Kidney (tissue), 14 donors: Measurements from ENCODE around the gene TIAL1. TPM values are rescaled to one million over a fixed set of nuclear protein-coding genes. Genes with fewer than 3 reads are reported as not detected.
"Not testable (repeated sequence)": the region's sequence is repeated elsewhere in the genome, so short reads cannot be mapped to it uniquely, and the experiment has no call there.

Experiments
- DNase-seq, 5 donors: peaks; one replicate each; pipeline ENCODE4 v3.0.0-alpha.2; 2013 to 2020
- FAIRE-seq: peaks from 2 replicates; lab custom pipeline; 2012; peaks lifted over from hg19 to GRCh38; lab: Jason Lieb, UNC
- H3K27ac ChIP-seq, 2 donors: one replicate each; pipeline ENCODE4 v1.7.0; 2013; ENCODE audit warnings: low read depth in 2 of 2, low read length in 2 of 2, inconsistent platforms in 1 of 2
- H3K27me3 ChIP-seq: one replicate; pipeline ENCODE4 v1.7.1; 2013; ENCODE audit warnings: low read length, inconsistent platforms; ENCODE audit not compliant: control insufficient read depth, insufficient read depth
- H3K36me3 ChIP-seq, 3 donors: one replicate each; pipeline versions ENCODE4 v1.7.0 to v1.7.1; 2013; ENCODE audit warnings: low read length in 3 of 3, control low read depth in 1 of 3, inconsistent platforms in 1 of 3; ENCODE audit not compliant: insufficient read depth in 3 of 3, control insufficient read depth in 2 of 3
- H3K4me1 ChIP-seq, 3 donors: one replicate each; pipeline versions ENCODE4 v1.7.0 to v1.7.1; 2013; ENCODE audit warnings: low read length in 3 of 3, inconsistent platforms in 1 of 3, low read depth in 1 of 3; ENCODE audit not compliant: control insufficient read depth in 2 of 3, insufficient read depth in 2 of 3
- H3K4me3 ChIP-seq, 3 donors: one replicate each; pipeline versions ENCODE4 v1.7.0 to v1.8.1; 2013; ENCODE audit warnings: low read length in 3 of 3, control low read depth in 1 of 3, inconsistent platforms in 1 of 3
- H3K9ac ChIP-seq, 3 donors: one replicate each; pipeline versions ENCODE4 v1.7.0 to v1.7.1; 2013; ENCODE audit warnings: low read length in 3 of 3, control low read depth in 1 of 3, inconsistent platforms in 1 of 3
- H3K9me3 ChIP-seq, 3 donors: one replicate each; pipeline versions ENCODE4 v1.7.0 to v1.7.1; 2013; ENCODE audit warnings: low read length in 3 of 3, control low read depth in 1 of 3, inconsistent platforms in 1 of 3; ENCODE audit not compliant: control insufficient read depth in 2 of 3, insufficient read depth in 1 of 3
- intact Hi-C: fragments of 100-400 bp; cut with DNase I; formaldehyde crosslinking; loops from one replicate; pipeline ENCODE4 v1.11.1; 2022
- polyA plus RNA-seq: library from polyadenylated mRNA; stranded (reverse); fragments of 350-450 nt; fragmentation: Illumina TruSeq; extraction: RNeasy Lipid Tissue Mini Kit (QIAGEN cat#74804); gene quantifications from one replicate; pipeline ENCODE4 v1.2.3, GENCODE V29; 2014; ENCODE audit warnings: low read depth, low replicate concordance; ENCODE audit not compliant: insufficient read depth
- total RNA-seq: library from RNA; stranded (reverse); fragmentation: NEBNext Ultra II Directional; extraction: Animal tissue kit (Norgen Biotek cat#: 25700); gene quantifications from one replicate; pipeline ENCODE4 v1.2.1, GENCODE V29; 2021
- TF ChIP-seq, protein P1 (sequence below): IDR thresholded peaks from 3 replicates; pipeline ENCODE4 v1.5.1; 2012; ENCODE audit warnings: mild to moderate bottlenecking, moderate library complexity, borderline replicate concordance; ENCODE audit not compliant: insufficient read depth; ENCODE audit errors: extremely low read depth
- donor health status: control.
- donor health status: control.
- donor health status: control.
- donor health status: control.
- donor health status: control.
- donor health status: DM: yes; HTN: yes; CAD: no.
- donor health status: Normal renal cell carcinoma (clear cell type).

Gene TIAL1
- total and polyA plus RNA-seq, 2 donors from 2014 or later = 46.7 to 88.8 TPM

DNA sequence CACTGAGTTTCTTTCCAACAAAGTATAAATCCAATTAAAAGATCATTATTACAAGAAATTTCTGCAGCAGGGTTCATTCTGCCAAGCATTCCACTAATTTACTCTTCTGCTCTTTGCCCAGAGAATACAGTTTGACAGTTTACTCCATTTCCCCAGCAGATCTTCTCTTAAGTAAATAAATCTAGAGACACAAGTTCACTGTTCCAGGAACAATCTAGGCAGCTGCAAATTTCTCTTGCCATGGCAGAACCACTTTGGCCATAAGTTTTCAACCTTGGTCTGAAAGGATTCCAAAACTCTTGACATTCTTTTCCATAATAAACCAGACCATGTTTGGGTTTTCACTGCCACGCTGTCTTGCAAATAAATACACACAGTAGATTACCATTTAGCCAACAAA is 65.7 kb downstream of the TIAL1 start:
- Histone ChIP-seq H3K27ac (no peak overlapping the region), H3K4me3 (no peak overlapping the region), H3K36me3 (no peaks in the 10 kb centered on the region), H3K9ac (no peak overlapping the region), H3K27me3 (no peaks in the 10 kb centered on the region), H3K4me1 (no peaks in the 10 kb centered on the region), H3K9me3 (no peaks in the 10 kb centered on the region)
- no peak for FAIRE-seq
- intact Hi-C loops = no loop called here
- TF ChIP-seq, protein P1, sequence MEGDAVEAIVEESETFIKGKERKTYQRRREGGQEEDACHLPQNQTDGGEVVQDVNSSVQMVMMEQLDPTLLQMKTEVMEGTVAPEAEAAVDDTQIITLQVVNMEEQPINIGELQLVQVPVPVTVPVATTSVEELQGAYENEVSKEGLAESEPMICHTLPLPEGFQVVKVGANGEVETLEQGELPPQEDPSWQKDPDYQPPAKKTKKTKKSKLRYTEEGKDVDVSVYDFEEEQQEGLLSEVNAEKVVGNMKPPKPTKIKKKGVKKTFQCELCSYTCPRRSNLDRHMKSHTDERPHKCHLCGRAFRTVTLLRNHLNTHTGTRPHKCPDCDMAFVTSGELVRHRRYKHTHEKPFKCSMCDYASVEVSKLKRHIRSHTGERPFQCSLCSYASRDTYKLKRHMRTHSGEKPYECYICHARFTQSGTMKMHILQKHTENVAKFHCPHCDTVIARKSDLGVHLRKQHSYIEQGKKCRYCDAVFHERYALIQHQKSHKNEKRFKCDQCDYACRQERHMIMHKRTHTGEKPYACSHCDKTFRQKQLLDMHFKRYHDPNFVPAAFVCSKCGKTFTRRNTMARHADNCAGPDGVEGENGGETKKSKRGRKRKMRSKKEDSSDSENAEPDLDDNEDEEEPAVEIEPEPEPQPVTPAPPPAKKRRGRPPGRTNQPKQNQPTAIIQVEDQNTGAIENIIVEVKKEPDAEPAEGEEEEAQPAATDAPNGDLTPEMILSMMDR = no peak
- DNase-seq = no peak

DNA sequence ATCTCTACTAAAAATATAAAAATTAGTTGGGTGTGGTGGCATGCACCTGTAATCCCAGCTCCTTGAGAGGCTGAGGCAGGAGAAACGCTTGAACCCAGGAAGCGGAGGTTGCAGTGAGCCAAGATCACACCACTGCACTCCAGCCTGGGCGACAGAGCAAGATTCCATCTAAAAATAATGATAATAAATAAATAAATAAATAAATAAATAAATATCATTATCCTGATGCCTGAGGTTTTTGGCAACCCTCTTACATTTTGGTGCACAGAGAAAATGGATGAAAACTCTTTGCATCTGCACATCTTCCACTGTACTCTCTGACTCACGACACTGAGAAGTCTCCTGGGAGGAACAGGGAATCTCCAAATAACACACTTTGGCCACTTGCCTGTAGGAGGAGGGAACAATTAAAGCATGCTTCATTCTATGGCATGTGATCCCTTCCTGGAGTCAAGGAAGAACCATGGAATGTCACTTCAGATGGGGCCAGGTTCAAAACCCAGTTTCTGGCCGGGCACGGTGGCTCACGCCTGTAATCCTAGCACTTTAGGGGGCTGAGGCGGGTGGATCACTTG is 68.0 kb downstream of the TIAL1 start:
- not testable (repeated sequence) for H3K4me1 ChIP-seq, DNase-seq, H3K36me3 ChIP-seq

DNA sequence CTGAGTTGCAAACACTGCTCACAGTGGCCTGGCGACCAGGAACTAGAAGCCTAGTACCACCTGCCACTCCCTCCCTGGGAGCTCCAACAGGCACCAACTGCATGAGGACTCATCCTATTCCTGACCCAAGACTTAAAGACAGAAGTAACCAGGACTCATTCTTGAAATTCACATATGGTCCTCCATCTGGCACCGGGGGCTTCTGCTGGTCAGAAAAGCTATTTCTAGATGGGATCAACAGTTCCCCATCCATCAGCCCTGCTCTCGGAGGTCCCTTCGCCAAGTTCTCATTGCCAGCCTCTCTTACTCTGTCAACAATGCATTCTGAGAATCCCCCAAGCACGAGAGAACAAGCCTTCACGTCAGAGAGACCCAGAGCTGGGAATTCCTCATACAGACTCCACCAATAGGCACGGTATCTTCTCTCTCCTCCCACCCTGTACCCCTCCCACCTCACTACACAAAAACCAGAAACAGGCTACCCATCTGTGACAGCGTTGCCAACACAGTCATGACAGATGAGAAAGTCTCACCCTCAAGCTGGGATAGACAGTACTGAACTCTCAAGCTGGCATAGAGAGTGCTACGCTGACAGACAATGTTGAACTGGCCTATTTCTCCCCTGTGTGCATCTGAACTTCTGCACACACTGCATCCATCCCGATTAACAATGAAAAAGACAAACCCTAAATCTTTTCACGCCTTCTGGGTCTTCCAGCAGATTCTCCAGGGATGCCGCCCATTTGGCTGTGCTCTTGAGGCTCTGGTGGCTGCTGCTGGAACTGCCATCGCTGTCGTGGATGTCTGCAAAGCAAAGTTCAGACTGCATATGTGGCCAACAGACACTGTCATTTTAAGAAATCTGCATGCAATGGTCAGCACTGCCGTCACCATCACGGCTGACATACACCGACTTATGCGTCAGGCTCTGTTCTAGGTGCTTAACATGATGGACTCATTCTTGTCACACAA is 69.9 kb downstream of the TIAL1 start:
- FAIRE-seq (no peak), DNase-seq (no peak)
- Histone ChIP-seq H3K27me3 (no peaks in the 10 kb centered on the region), H3K4me3 (no peak overlapping the region), H3K4me1 (no peaks in the 10 kb centered on the region), H3K9me3 (no peaks in the 10 kb centered on the region), H3K9ac (no peak overlapping the region), H3K36me3 (no peaks in the 10 kb centered on the region), H3K27ac (no peak overlapping the region)
- TF ChIP-seq, protein P1 = no peak
- intact Hi-C loops = no loop called here

More for the DNA sequence above, 68.0 kb downstream of the TIAL1 start:
- H3K9ac ChIP-seq, H3K4me3 ChIP-seq, H3K27ac ChIP-seq, H3K9me3 ChIP-seq, FAIRE-seq, H3K27me3 ChIP-seq, intact Hi-C loops: not testable (repeated sequence)

DNA sequence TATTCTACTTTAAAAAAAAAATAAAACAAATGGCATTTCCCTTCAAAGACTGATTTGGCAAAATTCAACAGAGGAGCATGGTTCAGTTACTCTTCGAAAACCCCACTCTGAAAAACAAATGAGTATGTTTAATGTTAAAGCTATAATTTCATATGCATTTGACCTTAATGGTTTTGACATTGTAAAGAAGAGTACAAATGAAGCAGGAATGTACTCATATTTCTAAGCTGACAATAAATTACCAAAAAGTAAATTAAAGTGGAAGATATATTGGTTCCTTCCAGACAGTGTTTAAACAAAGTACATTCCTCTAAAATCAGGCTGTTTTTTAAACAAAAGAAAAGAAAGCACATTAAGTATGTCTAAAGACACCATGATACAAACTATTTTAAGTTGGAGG is 70.6 kb downstream of the TIAL1 start:
- DNase-seq = no peak
- TF ChIP-seq, protein P1 = no peak
- H3K36me3 ChIP-seq = no peaks in the 10 kb centered on the region
- H3K9me3 ChIP-seq = no peaks in the 10 kb centered on the region
- FAIRE-seq = no peak
- intact Hi-C loops = no loop called here
- H3K9ac ChIP-seq = no peak overlapping the region
- no peaks in the 10 kb centered on the region for H3K4me1 ChIP-seq
- H3K27ac ChIP-seq = no peak overlapping the region
- no peaks in the 10 kb centered on the region for H3K27me3 ChIP-seq
- no peak overlapping the region for H3K4me3 ChIP-seq
